CD4-positive, alpha-beta T cell treated with Interleukin-6 for 4 hours (primary cell): ENCODE measurements around the gene POFUT2.

Source experiments
- DNase-seq: peaks from one replicate; pipeline ENCODE4 v3.0.0-alpha.2; 2020; ENCODE audit warnings: mixed read lengths

POFUT2 gene

GRCh38 chr21:45287438-45288391, at the start of gene POFUT2:
TSS of gene POFUT2 (minus strand) at chr21:45287895. CDS start at chr21:45287871, 24 bp downstream.
- peak; percentile 99 for DNase-seq

GRCh38 chr21:45336870-45337269, 49.2 kb upstream of the POFUT2 start:
- no peak for DNase-seq

GRCh38 chr21:45336535-45336810, 48.8 kb upstream of the POFUT2 start:
- DNase-seq = no peak

GRCh38 chr21:45335761-45336534, 48.3 kb upstream of the POFUT2 start:
- DNase-seq = no peak

GRCh38 chr21:45335151-45335760, 47.6 kb upstream of the POFUT2 start:
- DNase-seq = no peak

GRCh38 chr21:45334591-45335081, 46.9 kb upstream of the POFUT2 start:
- DNase-seq = no peak

GRCh38 chr21:45334134-45334533, 46.4 kb upstream of the POFUT2 start:
- DNase-seq = no peak

- DNase-seq = no peak
Observed at GRCh38 chr21:45333583-45334121, 46.0 kb upstream of the POFUT2 start.

GRCh38 chr21:45332981-45333582, 45.4 kb upstream of the POFUT2 start:
- DNase-seq = no peak

- DNase-seq = no peak
Observed at GRCh38 chr21:45332415-45332814, 44.7 kb upstream of the POFUT2 start.

GRCh38 chr21:45331531-45332147, 43.9 kb upstream of the POFUT2 start:
- no peak for DNase-seq

GRCh38 chr21:45330851-45331261, 43.2 kb upstream of the POFUT2 start:
- DNase-seq = no peak

GRCh38 chr21:45330075-45330781, 42.5 kb upstream of the POFUT2 start:
- no peak for DNase-seq

- DNase-seq = no peak
Observed at GRCh38 chr21:45329261-45330074, 41.8 kb upstream of the POFUT2 start.

- DNase-seq = no peak
Observed at GRCh38 chr21:45328198-45329091, 40.8 kb upstream of the POFUT2 start.

GRCh38 chr21:45327441-45328197, 39.9 kb upstream of the POFUT2 start:
- no peak for DNase-seq

GRCh38 chr21:45326891-45327440, 39.3 kb upstream of the POFUT2 start:
- no peak for DNase-seq

- no peak for DNase-seq
Observed at GRCh38 chr21:45326169-45326851, 38.6 kb upstream of the POFUT2 start.
